ENCODE data around the gene MMP3. TPM values are rescaled to one million over a fixed set of nuclear protein-coding genes. Genes with fewer than 3 reads are reported as not detected.

The MMP3 gene
- total and polyA plus RNA-seq, 2 donors (not counting 3 experiments of a cell fraction or from before 2014, with no cell fraction given), result not detected

DNA sequence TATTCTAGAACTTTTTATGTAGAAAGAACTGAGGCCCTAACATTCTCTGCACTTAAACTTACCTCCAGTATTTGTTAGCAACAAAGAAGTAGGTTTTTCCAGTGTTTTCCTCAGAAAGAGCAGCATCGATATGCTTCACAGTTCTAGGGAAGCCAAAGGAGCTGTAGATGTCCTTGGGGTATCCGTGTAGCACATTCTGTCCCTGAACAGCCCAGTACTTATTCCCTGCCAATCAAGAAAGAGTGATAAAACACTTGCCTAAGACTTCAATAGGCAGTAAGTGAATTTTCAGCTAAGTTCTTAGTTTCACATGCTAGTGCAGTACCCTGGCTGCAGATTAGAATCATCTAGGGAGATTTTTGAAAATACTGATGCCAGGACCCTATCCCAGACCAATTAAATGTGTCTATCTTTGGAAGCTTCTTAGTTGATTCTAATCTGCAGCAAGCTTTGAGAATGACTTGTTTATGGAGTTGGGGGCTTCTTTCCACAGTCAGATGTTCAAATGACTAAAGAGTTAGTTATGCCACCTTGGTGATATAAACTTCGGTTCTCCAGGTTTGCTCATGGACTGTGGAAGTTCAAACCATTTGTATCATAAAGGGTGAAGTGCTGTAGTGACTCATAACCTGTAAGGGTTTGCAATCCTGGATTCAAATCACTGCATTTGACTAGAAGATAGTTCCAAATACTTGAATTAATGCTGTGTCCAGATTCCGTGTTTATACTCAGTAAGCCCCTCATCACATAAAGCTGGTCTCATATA is 52.0 kb downstream of the MMP3 start:
- BruUV-seq (replicated peaks), result no TSS peak

DNA sequence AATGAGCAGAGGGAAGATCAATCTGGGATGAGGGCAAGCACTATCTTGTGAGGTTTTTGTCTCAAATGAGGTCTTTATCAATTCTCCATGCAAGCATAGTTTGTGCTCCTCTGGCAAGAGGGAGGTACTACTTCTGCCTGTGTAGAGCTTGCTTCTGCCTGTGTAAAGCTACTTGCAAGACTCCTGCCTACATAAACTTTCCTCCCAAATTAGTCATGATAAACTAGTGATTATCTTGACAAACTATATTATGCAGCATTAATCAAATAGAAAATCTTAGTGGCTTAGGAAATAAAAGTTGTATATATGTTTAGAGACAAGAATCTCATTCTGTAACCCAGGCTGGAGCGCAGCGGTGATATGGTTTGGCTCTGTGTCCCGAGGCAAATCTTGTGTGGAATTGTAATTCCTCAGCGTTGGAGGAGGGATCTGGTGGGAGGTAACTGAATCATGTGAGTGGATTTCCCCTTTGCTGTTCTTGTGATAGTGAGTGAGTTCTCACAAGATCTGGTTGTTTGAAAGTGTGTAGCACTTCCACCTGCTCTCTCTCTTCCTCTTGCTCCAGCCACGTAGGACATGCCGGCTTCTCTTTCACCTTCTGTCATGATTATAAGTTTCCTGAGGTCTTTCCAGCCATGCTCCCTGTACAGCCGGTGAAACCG is 54.9 kb downstream of the MMP3 start:
- Histone ChIP-seq H3K9me1 (replicated peaks; ENCODE audit: control insufficient read depth, extremely low read depth, insufficient read depth, low read length) (no peaks in the 10 kb centered on the region), H3K4me2 (ENCODE audit: insufficient read depth, low read length) (no peak overlapping the region), H3K9ac (replicated peaks; ENCODE audit: extremely low read depth, insufficient read depth, low read length) (no peak overlapping the region), H4K20me1 (replicated peaks; ENCODE audit: control insufficient read depth, extremely low read depth, insufficient read depth, low read length) (no peaks in the 10 kb centered on the region), H3K9me3 (replicated peaks; ENCODE audit: control insufficient read depth, insufficient read depth, low read length) (no peaks in the 10 kb centered on the region), H3K36me3 (ENCODE audit: control insufficient read depth in 2 of 2, extremely low read depth in 1 of 2, insufficient read depth in 2 of 2, low read length in 2 of 2) (no peaks in the 10 kb centered on the region), H3K27ac (ENCODE audit: insufficient read depth, low read depth, low read length) (no peak overlapping the region), H3K4me3 (replicated peaks in 1 of 3; ENCODE audit: insufficient read depth in 1 of 3, low read depth in 1 of 3, low read length in 3 of 3) (no peak overlapping the region), H2AFZ (ENCODE audit: low read depth, low read length) (no peak overlapping the region), H3K79me2 (ENCODE audit: control insufficient read depth, insufficient read depth, low read length) (no peaks in the 10 kb centered on the region), H3K27me3 (ENCODE audit: control insufficient read depth in 2 of 2, insufficient read depth in 2 of 2, low read length in 2 of 2) (no peaks in the 10 kb centered on the region), H3K4me1 (ENCODE audit: control insufficient read depth, extremely low read depth, insufficient read depth, low read length) (no peaks in the 10 kb centered on the region)
- POLR2A ChIA-PET, result no interaction called here
- CTCF ChIA-PET, result interaction anchor here (1.0 to 1.2 kb wide), 2 partner anchors 8 to 55 kb away, joined by 3 read pairs; no protein-coding TSS in a partner anchor
- FAIRE-seq, result no peak
- dilution Hi-C loops (cut with MboI; ENCODE audit: extremely low pct_ligation_motif_present, low sequenced_read_pairs), result no loop called here
- intact Hi-C loops (cut with micrococcal nuclease), result no loop called here
- BruUV-seq (replicated peaks), result no TSS peak
- DNase-seq (ENCODE audit: low read depth, low spot score), result no peak
- TF ChIP-seq POLR2A (IDR thresholded peaks at IDR 0.05; ENCODE audit: low read depth, low read length), result no peak
- TF ChIP-seq MYC (IDR thresholded peaks at IDR 0.05; ENCODE audit: low read depth, low read length), result no peak
- TF ChIP-seq, protein P1, sequence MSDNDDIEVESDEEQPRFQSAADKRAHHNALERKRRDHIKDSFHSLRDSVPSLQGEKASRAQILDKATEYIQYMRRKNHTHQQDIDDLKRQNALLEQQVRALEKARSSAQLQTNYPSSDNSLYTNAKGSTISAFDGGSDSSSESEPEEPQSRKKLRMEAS (IDR thresholded peaks at IDR 0.05; ENCODE audit: insufficient read depth, insufficient read length), result no peak
- no peak for TF ChIP-seq POLR2AphosphoS5 (IDR thresholded peaks at IDR 0.05; ENCODE audit: insufficient read depth, low read depth, low read length)
- TF ChIP-seq FOS (IDR thresholded peaks at IDR 0.05; ENCODE audit: borderline replicate concordance, insufficient read depth, low read length), result no peak
- no peak for TF ChIP-seq GATA2 (IDR thresholded peaks at IDR 0.05; ENCODE audit: insufficient read depth, insufficient read length, low read depth, low read length)
- no peak for TF ChIP-seq JUN (IDR thresholded peaks at IDR 0.05; ENCODE audit: borderline replicate concordance, insufficient read depth, insufficient read length, low read depth)
- no peak for TF ChIP-seq EZH2 (IDR thresholded peaks at IDR 0.05; ENCODE audit: borderline replicate concordance, low read depth, low read length, severe bottlenecking)
- TF ChIP-seq, protein P2, sequence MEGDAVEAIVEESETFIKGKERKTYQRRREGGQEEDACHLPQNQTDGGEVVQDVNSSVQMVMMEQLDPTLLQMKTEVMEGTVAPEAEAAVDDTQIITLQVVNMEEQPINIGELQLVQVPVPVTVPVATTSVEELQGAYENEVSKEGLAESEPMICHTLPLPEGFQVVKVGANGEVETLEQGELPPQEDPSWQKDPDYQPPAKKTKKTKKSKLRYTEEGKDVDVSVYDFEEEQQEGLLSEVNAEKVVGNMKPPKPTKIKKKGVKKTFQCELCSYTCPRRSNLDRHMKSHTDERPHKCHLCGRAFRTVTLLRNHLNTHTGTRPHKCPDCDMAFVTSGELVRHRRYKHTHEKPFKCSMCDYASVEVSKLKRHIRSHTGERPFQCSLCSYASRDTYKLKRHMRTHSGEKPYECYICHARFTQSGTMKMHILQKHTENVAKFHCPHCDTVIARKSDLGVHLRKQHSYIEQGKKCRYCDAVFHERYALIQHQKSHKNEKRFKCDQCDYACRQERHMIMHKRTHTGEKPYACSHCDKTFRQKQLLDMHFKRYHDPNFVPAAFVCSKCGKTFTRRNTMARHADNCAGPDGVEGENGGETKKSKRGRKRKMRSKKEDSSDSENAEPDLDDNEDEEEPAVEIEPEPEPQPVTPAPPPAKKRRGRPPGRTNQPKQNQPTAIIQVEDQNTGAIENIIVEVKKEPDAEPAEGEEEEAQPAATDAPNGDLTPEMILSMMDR (IDR thresholded peaks at IDR 0.05; ENCODE audit: extremely low read depth in 1 of 2, insufficient read depth in 1 of 2, low read depth in 1 of 2, low read length in 2 of 2), result no peak

More for the DNA sequence above, 52.0 kb downstream of the MMP3 start:
- FAIRE-seq, result no peak
- Histone ChIP-seq H3K4me2 (ENCODE audit: insufficient read depth, low read length) (no peak overlapping the region), H4K20me1 (replicated peaks; ENCODE audit: control insufficient read depth, extremely low read depth, insufficient read depth, low read length) (no peaks in the 10 kb centered on the region), H2AFZ (ENCODE audit: low read depth, low read length) (no peak overlapping the region), H3K9ac (replicated peaks; ENCODE audit: extremely low read depth, insufficient read depth, low read length) (no peak overlapping the region), H3K79me2 (ENCODE audit: control insufficient read depth, insufficient read depth, low read length) (peaks cover under 1% of the 10 kb centered on the region), H3K36me3 (ENCODE audit: control insufficient read depth in 2 of 2, extremely low read depth in 1 of 2, insufficient read depth in 2 of 2, low read length in 2 of 2) (no peaks in the 10 kb centered on the region), H3K9me3 (replicated peaks; ENCODE audit: control insufficient read depth, insufficient read depth, low read length) (no peaks in the 10 kb centered on the region), H3K27me3 (ENCODE audit: control insufficient read depth in 2 of 2, insufficient read depth in 2 of 2, low read length in 2 of 2) (no peaks in the 10 kb centered on the region), H3K27ac (ENCODE audit: insufficient read depth, low read depth, low read length) (no peak overlapping the region), H3K4me3 (replicated peaks in 1 of 3; ENCODE audit: insufficient read depth in 1 of 3, low read depth in 1 of 3, low read length in 3 of 3) (no peak overlapping the region), H3K4me1 (ENCODE audit: control insufficient read depth, extremely low read depth, insufficient read depth, low read length) (no peaks in the 10 kb centered on the region), H3K9me1 (replicated peaks; ENCODE audit: control insufficient read depth, extremely low read depth, insufficient read depth, low read length) (no peaks in the 10 kb centered on the region)
- POLR2A ChIA-PET, result no interaction called here
- peak; percentile 23 for TF ChIP-seq FOS (IDR thresholded peaks at IDR 0.05; ENCODE audit: borderline replicate concordance, insufficient read depth, low read length)
- TF ChIP-seq, protein P1 (IDR thresholded peaks at IDR 0.05; ENCODE audit: insufficient read depth, insufficient read length), result no peak
- CTCF ChIA-PET, result interaction anchor here (0.9 to 2.4 kb wide), 2 partner anchors 11 to 123 kb away, joined by 3 to 11 read pairs; no protein-coding TSS in a partner anchor
- DNase-seq (ENCODE audit: low read depth, low spot score), result no peak
- intact Hi-C loops (cut with micrococcal nuclease) (loop anchor here (10.0 kb wide), 2 partner anchors 123 to 677 kb away; partner anchors contain the start of gene YAP1), dilution Hi-C loops (cut with MboI; ENCODE audit: extremely low pct_ligation_motif_present, low sequenced_read_pairs) (no loop called here)
